DMS 273 (cell line): ENCODE measurements around the gene TYRP1.

Experiments used
- DNase-seq: peaks from one replicate; lab custom pipeline; 2025; ENCODE audit not compliant: unreplicated experiment; lab: John Stamatoyannopoulos, UW

The TYRP1 gene

GRCh38 chr9:12730198-12730597 lies 37.0 kb downstream of the TYRP1 start:
- no peak for DNase-seq

GRCh38 chr9:12730927-12731326 lies 37.7 kb downstream of the TYRP1 start:
- DNase-seq, result no peak

GRCh38 chr9:12732971-12733370 lies 39.8 kb downstream of the TYRP1 start:
- DNase-seq, result no peak

- DNase-seq, result no peak
Observed at GRCh38 chr9:12735665-12736064, 42.5 kb downstream of the TYRP1 start.

GRCh38 chr9:12737871-12738270 lies 44.7 kb downstream of the TYRP1 start:
- peak; percentile 68 for DNase-seq

- peak; percentile 45 for DNase-seq
Observed at GRCh38 chr9:12739014-12739652, 45.9 kb downstream of the TYRP1 start.

DNA sequence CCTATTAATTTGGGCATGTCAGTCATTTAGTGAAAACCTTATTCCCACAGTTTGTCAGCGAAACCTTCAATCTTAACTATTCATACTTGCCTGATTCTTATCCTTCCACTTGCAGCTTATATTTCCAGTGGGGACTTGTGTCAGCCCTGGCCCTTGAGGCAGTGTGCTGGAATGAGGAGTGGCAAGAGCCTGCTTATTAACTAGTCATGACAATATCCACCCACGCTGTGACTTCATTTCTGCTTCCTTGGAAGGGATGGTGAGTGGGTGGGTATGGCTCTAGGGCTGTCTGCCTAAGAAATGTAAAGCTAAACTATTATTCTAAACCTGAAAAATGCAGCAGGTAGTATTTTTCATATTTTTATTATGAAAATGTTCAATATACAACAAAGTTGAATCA lies 47.7 kb downstream of the TYRP1 start:
- no peak for DNase-seq

DNA sequence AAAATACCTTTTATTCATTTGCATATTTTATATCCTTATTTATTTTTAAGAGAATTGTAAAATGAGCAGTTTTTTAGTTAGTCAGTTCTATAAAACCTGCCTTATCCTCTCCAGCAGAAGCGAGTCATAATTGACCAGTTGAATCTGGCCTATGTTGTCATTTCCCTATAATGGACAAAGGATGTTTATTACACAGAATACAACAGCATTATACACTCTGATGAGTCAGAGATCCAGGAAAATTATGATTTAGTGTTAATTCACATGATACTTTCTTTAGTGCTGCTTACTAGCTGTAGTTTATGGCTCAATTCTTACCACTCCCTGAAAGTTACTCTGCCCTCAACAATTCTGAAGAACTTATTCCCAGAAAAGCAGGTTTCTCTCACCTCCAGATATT lies 54.8 kb downstream of the TYRP1 start:
- no peak for DNase-seq

- DNase-seq, result no peak
Observed at GRCh38 chr9:12748954-12749353, 55.8 kb downstream of the TYRP1 start.

- DNase-seq, result no peak
Observed at GRCh38 chr9:12753931-12754330, 60.7 kb downstream of the TYRP1 start.

GRCh38 chr9:12759761-12760160 lies 66.6 kb downstream of the TYRP1 start:
- DNase-seq, result no peak
